ENCODE measurements around the gene NT5DC4.

NT5DC4 gene

DNA sequence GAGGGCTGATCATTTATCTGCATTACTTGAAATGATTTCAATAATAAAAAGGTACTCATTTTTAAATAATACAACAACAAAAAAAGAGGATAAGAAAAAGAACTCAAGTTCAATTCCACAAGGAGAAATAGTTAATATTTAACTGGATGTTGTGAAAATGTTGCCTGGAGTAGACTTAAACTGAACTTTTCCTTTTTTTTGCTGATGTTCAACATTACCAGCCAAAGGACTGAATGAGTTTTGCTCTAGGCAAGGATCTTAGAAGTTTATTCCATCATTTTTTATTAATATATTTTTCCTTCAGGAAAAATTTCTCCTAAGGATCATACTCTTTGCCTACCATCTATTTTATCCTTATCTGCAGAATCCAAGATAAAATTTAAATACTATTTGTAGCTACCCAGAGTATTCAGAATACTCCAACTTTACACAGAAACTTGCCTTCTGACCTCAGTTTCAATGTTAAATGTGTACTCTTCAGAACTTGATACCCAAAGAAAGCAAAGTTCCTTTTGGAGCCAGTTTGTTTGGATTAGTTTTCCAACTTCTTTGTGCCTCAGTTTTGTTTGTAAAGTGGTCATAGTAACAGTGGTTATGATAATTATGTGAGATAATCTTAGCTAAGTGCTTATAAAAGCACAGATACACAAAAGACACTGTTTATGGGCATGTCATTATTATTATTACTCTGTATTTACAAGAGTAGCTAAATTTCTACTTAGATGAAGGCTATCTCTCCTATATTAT is 30.8 kb downstream of the NT5DC4 start:
- ATAC-seq, result no peak
- Mint-ChIP-seq H3K27ac (no peak overlapping the region), H3K9me3 (no peaks in the 10 kb centered on the region), H3K4me1 (peaks cover 18% of the 10 kb centered on the region), H3K27me3 (no peaks in the 10 kb centered on the region), H3K36me3 (peaks cover 15% of the 10 kb centered on the region), H3K4me3 (no peak overlapping the region)

DNA sequence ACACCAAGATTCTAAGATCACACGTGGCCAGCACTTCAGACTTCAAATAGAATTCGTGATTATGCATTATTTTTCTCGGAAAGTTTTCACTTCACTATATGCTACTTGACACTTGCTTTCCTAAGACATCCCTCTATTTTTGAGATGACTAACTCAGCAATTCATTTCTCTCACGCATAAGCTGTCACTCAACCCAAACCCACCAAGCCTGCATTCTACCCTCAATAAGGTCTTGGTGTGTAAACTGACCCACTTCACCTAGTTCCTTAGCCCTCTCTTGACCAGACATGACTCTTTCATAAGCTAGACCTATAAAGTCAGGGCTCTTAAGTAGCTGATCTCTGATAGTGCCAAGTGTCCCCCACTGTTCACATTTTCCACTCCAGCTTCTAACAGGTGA is 31.8 kb downstream of the NT5DC4 start:
- no peak overlapping the region for H3K27ac Mint-ChIP-seq
- H3K36me3 Mint-ChIP-seq, result peaks cover 11% of the 10 kb centered on the region
- ATAC-seq, result no peak
- no peaks in the 10 kb centered on the region for H3K27me3 Mint-ChIP-seq
- H3K4me3 Mint-ChIP-seq, result no peak overlapping the region
- peaks cover 18% of the 10 kb centered on the region for H3K4me1 Mint-ChIP-seq
- H3K9me3 Mint-ChIP-seq, result no peaks in the 10 kb centered on the region

DNA sequence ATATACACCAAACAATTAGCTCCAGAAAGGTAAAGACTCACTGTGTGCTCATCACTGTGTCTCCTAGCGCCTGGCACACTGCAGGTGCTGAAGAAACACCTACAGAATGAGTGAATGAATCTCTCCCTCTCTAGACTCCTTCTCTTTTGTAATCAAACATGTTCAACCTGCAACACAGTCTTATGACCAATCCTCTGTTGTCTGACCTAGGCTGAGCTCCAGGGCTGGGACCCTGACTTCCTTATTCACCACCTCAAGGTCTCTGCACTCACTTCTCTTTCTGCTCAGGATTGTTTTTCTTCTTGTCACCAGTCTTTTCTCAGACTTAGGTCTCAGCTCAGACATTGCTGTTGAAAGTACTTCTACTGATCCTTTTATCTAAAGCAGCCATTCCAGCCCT is 33.7 kb downstream of the NT5DC4 start:
- no peak for ATAC-seq
- no peaks in the 10 kb centered on the region for H3K9me3 Mint-ChIP-seq
- H3K36me3 Mint-ChIP-seq, result peaks cover 10% of the 10 kb centered on the region
- no peak overlapping the region for H3K4me3 Mint-ChIP-seq
- H3K4me1 Mint-ChIP-seq, result peaks cover 18% of the 10 kb centered on the region
- H3K27me3 Mint-ChIP-seq, result no peaks in the 10 kb centered on the region
- H3K27ac Mint-ChIP-seq, result no peak overlapping the region

DNA sequence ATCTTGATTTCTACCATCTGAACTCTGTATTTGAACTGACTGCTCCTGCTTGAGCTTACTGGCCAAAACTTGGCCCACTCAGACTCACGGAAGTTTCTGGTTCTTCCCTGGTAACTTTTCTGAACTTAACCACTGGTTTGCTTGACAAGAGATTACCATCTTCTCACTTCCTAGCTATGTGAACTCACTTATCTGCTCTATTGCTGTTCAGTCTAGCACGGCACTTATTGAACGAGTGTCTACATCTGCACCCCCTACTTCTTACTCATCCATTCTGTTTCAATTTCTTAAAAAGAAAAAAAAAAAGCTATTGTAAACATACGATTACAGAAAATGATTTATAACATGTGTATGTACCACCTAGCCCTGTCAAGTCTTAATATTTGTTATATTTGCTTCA is 34.6 kb downstream of the NT5DC4 start:
- H3K9me3 Mint-ChIP-seq, result no peaks in the 10 kb centered on the region
- H3K4me1 Mint-ChIP-seq, result peaks cover 10% of the 10 kb centered on the region
- no peak overlapping the region for H3K27ac Mint-ChIP-seq
- H3K4me3 Mint-ChIP-seq, result no peak overlapping the region
- peaks cover 10% of the 10 kb centered on the region for H3K36me3 Mint-ChIP-seq
- no peaks in the 10 kb centered on the region for H3K27me3 Mint-ChIP-seq
- ATAC-seq, result no peak

DNA sequence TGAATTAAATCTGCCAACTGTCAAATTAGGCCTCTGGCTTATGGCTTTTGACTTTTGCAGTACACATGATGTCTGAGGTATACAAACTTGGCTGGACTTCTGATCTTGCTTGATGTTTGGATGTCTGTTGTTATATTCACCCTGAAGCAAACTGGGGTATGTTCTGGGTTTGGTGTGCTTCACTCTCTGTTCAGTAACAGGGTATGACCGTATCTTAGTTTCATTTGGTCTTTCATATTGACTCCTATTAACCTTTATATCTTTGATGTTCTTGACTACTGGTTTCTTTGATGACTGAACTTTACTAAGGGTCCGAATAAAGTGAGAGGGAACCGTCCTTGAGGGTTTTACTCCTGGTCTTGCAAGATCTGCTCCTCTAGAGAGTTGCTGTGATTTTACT is 35.4 kb downstream of the NT5DC4 start:
- no peak overlapping the region for H3K4me3 Mint-ChIP-seq
- no peak overlapping the region for H3K27ac Mint-ChIP-seq
- peaks cover 10% of the 10 kb centered on the region for H3K36me3 Mint-ChIP-seq
- no peaks in the 10 kb centered on the region for H3K27me3 Mint-ChIP-seq
- H3K9me3 Mint-ChIP-seq, result no peaks in the 10 kb centered on the region
- peaks cover 10% of the 10 kb centered on the region for H3K4me1 Mint-ChIP-seq
- no peak for ATAC-seq

DNA sequence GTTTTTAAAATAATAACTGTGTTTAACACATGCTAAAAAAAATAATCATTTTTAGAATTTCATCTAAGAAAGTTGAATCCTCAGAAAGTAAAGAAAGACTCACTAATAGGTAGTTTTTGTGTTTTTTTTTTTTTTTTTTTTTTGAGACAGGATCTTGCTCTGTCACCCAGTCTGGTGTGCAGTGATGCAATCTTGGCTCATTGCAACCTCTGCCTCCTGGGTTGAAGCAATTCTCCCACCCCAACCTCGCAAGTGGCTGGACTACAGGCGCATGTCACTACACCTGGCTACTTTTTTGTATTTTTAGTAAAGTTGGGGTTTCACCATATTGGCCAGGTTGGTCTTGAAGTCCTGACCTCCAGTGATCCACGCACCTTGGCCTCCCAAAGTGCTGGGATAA is 36.4 kb downstream of the NT5DC4 start:
- Mint-ChIP-seq H3K4me1 (peaks cover 10% of the 10 kb centered on the region), H3K27ac (no peak overlapping the region), H3K36me3 (peaks cover 10% of the 10 kb centered on the region), H3K4me3 (no peak overlapping the region), H3K9me3 (no peaks in the 10 kb centered on the region), H3K27me3 (no peaks in the 10 kb centered on the region)
- no peak for ATAC-seq

DNA sequence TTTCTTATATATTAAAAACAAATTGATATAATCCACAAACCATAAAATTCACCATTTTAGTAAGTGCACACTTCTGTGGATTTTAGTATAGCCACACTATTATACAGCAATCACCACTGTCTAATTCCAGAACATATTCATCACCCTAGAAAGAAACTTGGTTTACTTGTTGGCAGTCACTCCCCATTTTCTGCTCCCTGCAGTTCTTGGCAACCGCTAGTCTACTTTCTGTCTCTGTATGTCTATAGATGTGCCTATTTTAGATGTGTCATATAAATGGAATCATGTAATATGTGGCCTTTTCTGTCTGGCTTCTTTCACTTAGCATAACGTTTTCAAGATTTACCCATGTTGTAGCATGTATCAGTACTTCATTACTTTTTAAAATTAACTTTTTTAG is 37.9 kb downstream of the NT5DC4 start:
- Mint-ChIP-seq H3K27me3 (no peaks in the 10 kb centered on the region), H3K4me1 (peaks cover 14% of the 10 kb centered on the region), H3K4me3 (no peak overlapping the region), H3K36me3 (peaks cover 9% of the 10 kb centered on the region), H3K9me3 (no peaks in the 10 kb centered on the region), H3K27ac (no peak overlapping the region)
- ATAC-seq, result no peak

DNA sequence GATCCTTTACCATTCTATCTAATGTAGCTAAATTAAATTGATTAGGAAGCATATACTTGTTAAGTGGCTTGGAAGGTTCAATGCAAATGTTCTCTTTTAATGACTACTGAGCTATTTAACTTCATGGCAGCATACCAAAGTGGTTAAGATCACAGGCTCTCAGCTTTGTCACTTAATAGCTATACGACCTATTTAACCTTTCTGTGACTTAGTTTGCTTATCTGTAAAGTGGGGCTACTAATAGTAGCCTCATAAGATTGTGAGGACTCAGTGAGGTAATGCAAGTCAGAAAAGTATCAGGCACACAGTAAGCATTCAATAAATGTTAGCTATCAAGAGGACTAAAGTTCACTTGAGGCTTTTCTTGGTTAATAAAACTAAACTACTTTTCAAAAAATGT is 39.3 kb downstream of the NT5DC4 start:
- no peaks in the 10 kb centered on the region for H3K9me3 Mint-ChIP-seq
- H3K36me3 Mint-ChIP-seq, result peaks cover 5% of the 10 kb centered on the region

DNA sequence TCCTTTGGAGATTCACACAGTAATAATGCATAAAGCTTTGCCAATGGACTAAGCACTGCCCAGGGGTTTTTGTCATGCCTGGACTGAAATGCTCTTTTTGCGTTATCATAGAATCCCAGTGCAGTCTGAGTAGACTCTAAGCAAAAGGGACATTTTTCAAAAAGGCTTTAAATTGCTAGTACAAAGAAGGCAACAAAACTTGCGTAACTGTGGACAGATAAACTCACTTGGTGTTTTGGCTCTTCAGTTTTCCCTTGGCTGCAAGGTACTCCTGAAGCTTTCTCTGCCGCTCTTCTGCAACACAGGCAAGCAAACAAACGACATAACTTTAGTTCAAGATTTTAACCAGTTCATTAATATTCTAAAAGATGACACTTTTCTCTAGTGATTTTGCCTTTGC is 41.5 kb downstream of the NT5DC4 start:
- no peaks in the 10 kb centered on the region for H3K9me3 Mint-ChIP-seq
- no peak for ATAC-seq
- no peak overlapping the region for H3K27ac Mint-ChIP-seq
- no peaks in the 10 kb centered on the region for H3K27me3 Mint-ChIP-seq
- peaks cover 5% of the 10 kb centered on the region for H3K36me3 Mint-ChIP-seq
- no peak overlapping the region for H3K4me3 Mint-ChIP-seq
- peaks cover 28% of the 10 kb centered on the region for H3K4me1 Mint-ChIP-seq

More for the DNA sequence above, 39.3 kb downstream of the NT5DC4 start:
- no peak for ATAC-seq
- Mint-ChIP-seq H3K4me3 (no peak overlapping the region), H3K4me1 (peaks cover 18% of the 10 kb centered on the region), H3K27ac (no peak overlapping the region), H3K27me3 (no peaks in the 10 kb centered on the region)

DNA sequence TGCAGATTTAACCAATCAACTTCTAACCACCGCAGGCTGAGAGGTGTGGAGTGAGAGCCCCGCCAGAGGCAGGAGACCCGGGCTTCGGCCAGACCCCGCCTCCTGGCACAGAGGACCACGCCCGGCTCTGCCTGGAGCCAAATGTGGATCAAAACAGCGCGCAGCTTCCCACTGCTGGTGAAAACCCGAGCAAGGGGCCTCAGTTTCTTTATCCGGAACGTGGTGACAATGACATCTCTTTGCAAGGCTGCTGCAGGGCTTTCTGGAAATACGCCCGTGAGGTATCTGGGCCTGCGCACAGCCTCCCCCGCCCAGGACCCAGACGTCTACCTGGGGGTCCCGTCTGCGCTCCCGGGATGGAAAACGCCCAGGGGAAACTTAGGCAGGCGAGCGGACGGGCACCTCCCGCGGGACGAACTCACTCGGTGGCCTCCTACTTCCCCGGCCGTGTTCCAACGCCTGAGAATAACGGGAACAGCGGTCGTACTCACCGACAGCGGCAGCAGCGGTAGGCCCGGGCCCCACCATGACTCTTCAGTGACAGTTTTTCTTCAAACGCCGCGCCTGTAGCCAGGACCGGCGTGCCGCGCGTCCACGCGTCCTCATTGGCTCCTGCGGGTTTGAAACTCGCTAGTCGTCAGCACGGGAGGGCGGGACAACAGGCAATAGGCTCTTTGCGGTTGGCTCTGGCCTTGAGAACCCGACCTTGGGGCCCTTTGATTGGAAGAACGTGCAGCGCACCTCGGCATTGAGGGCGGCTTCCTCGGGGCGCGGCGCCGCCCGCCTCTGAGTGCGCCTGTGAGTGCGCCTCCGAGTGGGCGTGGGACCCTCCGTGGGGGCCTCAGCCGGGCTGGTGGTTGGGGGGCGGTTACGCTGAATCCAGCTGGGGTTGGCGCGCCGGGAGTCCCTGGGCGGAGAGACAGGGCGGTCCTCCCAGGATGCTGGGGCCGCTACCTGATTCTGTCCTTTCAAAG is 43.5 kb downstream of the NT5DC4 start, which contains the start of gene CKAP2L:
Gene CKAP2L (minus strand): TSS at position 539 of the 974 bp plus-strand sequence. CDS start 11 bp downstream, at position 528.
- Mint-ChIP-seq H3K9me3 (no peaks in the 10 kb centered on the region), H3K4me3 (peak within 1 kb of the TSS; percentile 96), H3K36me3 (no peaks in the 10 kb centered on the region), H3K4me1 (peaks cover 28% of the 10 kb centered on the region), H3K27ac (peak within 1 kb of the TSS; percentile 86), H3K27me3 (no peaks in the 10 kb centered on the region)
- peak; percentile 99 for ATAC-seq

DNA sequence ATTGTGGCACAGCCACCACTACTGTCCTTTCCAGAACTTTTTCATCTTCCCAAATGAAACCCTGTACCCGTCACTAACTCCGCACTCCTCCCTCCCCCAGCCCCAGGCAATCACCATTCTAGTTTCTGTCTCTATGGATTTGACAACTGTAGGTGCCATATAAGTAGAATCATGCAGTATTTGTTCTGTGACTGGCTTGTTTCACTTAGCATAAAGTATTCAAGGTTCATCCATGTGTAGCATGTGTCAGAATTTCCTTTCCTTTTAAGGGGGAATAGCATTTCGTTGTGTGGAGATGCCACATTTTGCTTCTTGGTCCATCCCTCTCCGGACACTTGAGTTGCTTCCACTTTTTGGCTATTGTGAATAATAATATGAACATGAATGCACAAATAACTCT is 44.4 kb downstream of the NT5DC4 start:
- Mint-ChIP-seq H3K4me3 (peak overlapping the region; percentile 96), H3K27ac (peak overlapping the region; percentile 86), H3K36me3 (no peaks in the 10 kb centered on the region), H3K9me3 (no peaks in the 10 kb centered on the region), H3K27me3 (no peaks in the 10 kb centered on the region), H3K4me1 (peaks cover 28% of the 10 kb centered on the region)
- ATAC-seq, result no peak

DNA sequence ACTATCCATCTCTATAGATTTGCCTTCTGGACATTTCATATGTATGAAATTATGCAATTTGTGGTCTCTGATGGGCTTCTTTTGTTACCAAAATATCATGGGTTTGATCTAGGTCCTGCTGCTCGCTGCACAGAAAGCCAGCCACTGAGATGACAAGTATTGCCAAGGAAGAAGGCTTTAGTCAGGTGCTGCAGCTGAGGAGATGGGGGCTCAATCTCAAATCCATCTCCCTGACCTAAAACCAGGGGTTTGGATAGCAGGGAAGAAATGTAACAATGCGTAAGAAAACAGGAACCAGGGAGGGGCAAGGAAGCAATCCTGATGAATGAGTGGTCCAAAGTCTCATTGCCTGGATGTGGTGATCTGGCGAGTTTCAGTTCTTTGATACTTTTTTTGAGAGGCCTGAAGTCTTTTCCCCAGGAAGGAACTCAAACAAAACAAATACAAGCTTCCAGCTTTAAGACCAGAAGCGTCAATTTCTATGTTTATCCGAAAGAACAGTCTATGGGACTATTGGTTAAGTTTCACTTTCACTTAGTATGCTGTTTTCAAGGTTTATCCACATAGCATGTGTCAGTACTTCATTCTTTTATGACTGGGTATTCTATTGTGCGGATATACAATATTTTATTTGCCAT is 47.0 kb downstream of the NT5DC4 start:
- Mint-ChIP-seq H3K4me1 (peaks cover 34% of the 10 kb centered on the region), H3K27ac (no peak overlapping the region), H3K27me3 (no peaks in the 10 kb centered on the region), H3K4me3 (no peak overlapping the region), H3K36me3 (no peaks in the 10 kb centered on the region), H3K9me3 (no peaks in the 10 kb centered on the region)
- ATAC-seq, result no peak

DNA sequence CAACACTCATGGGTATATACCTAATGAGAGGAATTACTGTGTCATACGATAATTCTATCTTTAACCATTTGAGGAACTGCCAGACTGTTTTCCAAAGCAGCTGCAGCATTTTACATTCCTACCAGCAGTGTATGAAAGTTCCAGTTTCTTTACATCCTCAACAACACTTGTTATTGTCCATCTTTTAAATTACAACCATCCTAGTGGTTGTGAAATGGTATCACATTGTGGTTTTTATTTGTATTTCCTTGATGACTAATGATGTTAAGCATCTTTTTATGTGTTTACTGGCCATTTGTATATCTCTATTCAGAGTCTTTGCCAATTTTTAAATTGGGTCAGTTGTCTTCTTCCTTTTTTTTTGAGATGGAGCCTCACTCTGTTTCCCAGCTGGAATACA is 47.6 kb downstream of the NT5DC4 start:
- ATAC-seq, result no peak
- no peaks in the 10 kb centered on the region for H3K36me3 Mint-ChIP-seq
- H3K4me3 Mint-ChIP-seq, result no peak overlapping the region
- H3K9me3 Mint-ChIP-seq, result no peaks in the 10 kb centered on the region
- no peaks in the 10 kb centered on the region for H3K27me3 Mint-ChIP-seq
- peaks cover 33% of the 10 kb centered on the region for H3K4me1 Mint-ChIP-seq
- H3K27ac Mint-ChIP-seq, result no peak overlapping the region

DNA sequence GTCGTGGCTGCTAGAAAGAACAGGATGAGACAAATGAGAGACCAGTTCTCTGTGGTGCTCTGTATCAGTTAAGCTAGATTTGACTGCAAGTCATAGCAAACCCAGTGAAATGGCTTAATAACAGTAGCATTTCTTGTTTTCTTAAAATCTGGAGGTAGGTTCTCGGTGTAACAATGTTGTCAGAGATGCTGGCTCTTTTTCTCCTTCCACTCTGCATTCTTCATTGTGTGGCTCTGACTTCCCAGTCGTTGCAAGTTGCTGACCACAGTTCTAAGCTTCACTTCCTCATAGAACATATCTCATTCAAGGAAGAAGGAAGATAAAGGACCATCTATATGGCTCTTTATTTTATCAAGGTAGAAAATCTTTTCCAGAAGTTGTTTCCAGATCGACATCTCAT is 51.5 kb downstream of the NT5DC4 start:
- ATAC-seq, result no peak
- peaks cover 14% of the 10 kb centered on the region for H3K4me1 Mint-ChIP-seq
- no peaks in the 10 kb centered on the region for H3K9me3 Mint-ChIP-seq
- no peak overlapping the region for H3K4me3 Mint-ChIP-seq
- no peak overlapping the region for H3K27ac Mint-ChIP-seq
- peaks cover 6% of the 10 kb centered on the region for H3K36me3 Mint-ChIP-seq
- peaks cover 8% of the 10 kb centered on the region for H3K27me3 Mint-ChIP-seq

DNA sequence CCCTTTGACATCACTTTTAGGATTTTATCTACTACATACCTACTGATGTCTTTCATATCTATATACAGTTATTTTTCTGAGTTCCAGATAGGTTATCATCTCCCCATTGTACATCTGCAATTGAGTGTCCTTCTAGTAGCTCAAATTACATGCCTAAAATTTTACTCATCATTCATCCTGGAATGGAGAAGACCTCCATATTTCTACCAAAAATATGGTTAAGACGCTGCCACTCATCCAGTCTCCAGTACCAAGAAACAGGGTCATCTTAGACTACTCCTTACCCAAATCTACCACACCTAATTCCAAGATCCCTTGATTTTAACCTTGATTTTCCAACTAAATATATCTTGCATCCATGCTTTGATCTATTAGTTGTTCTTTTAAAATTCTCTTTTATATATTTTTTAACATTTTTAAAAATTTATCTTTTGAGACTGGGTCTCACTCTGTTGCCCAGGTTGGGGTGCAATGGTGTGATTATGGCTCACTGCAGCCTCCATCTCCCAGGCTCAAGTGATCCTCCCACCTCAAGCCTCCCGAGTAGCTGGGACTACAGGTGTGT is 52.2 kb downstream of the NT5DC4 start:
- Mint-ChIP-seq H3K27ac (no peak overlapping the region), H3K9me3 (no peaks in the 10 kb centered on the region), H3K36me3 (peaks cover 12% of the 10 kb centered on the region), H3K4me1 (peaks cover 14% of the 10 kb centered on the region), H3K27me3 (peaks cover 9% of the 10 kb centered on the region), H3K4me3 (no peak overlapping the region)
- ATAC-seq, result no peak
